Ramos (cell line): ENCODE measurements around the gene CD9.
"Not testable (repeated sequence)": the region's sequence is repeated elsewhere in the genome, so short reads cannot be mapped to it uniquely, and the experiment has no call there.

ENCODE experiments used
- in situ Hi-C: fragments of 300-500 bp; cut with MboI; formaldehyde crosslinking; loops from one replicate; pipeline ENCODE4 v1.14.3; 2022; ENCODE audit warnings: low sequenced_read_pairs; ENCODE audit not compliant: unreplicated experiment

The CD9 gene

GRCh38 chr12:6198051-6198450 is 2.1 kb upstream of the CD9 start:
- in situ Hi-C loops = no loop called here

- in situ Hi-C loops = no loop called here
These were observed 1.6 kb upstream of the CD9 start for GRCh38 chr12:6198556-6198955.

- in situ Hi-C loops = no loop called here
These were observed 1.1 kb upstream of the CD9 start for GRCh38 chr12:6198985-6199530.

GRCh38 chr12:6199531-6200255 is 507 bp upstream of the CD9 start:
- in situ Hi-C loops = no loop called here

GRCh38 chr12:6201213-6201608 is 1.0 kb downstream of the CD9 start:
- in situ Hi-C loops = no loop called here

GRCh38 chr12:6201826-6202225 is 1.6 kb downstream of the CD9 start:
- in situ Hi-C loops = no loop called here

- in situ Hi-C loops = no loop called here
These were observed 2.1 kb downstream of the CD9 start for GRCh38 chr12:6202304-6202703.

GRCh38 chr12:6202846-6203245 is 2.6 kb downstream of the CD9 start:
- in situ Hi-C loops = no loop called here

GRCh38 chr12:6203601-6204000 is 3.4 kb downstream of the CD9 start:
- in situ Hi-C loops = no loop called here

- in situ Hi-C loops = no loop called here
These were observed 4.4 kb downstream of the CD9 start for GRCh38 chr12:6204533-6205143.

GRCh38 chr12:6205144-6205539 is 4.9 kb downstream of the CD9 start:
- in situ Hi-C loops = no loop called here

- in situ Hi-C loops = no loop called here
These were observed 5.6 kb downstream of the CD9 start for GRCh38 chr12:6205761-6206160.

GRCh38 chr12:6206327-6206726 is 6.1 kb downstream of the CD9 start:
- in situ Hi-C loops = no loop called here

- in situ Hi-C loops = no loop called here
These were observed 7.2 kb downstream of the CD9 start for GRCh38 chr12:6207259-6207925.

GRCh38 chr12:6208130-6208529 is 7.9 kb downstream of the CD9 start:
- in situ Hi-C loops = no loop called here

- in situ Hi-C loops = not testable (repeated sequence)
These were observed 9.2 kb downstream of the CD9 start for GRCh38 chr12:6209428-6209827.

GRCh38 chr12:6211421-6211869 is 11.2 kb downstream of the CD9 start:
- in situ Hi-C loops = no loop called here

- in situ Hi-C loops = no loop called here
These were observed 11.9 kb downstream of the CD9 start for GRCh38 chr12:6212086-6212485.

- in situ Hi-C loops = no loop called here
These were observed 13.8 kb downstream of the CD9 start for GRCh38 chr12:6213969-6214368.

GRCh38 chr12:6214633-6215032 is 14.4 kb downstream of the CD9 start:
- in situ Hi-C loops = no loop called here

GRCh38 chr12:6215120-6215807 is 15.1 kb downstream of the CD9 start:
- in situ Hi-C loops = no loop called here
